ENCODE results near the gene ERBB2. TPM values are rescaled to one million over a fixed set of nuclear protein-coding genes. Genes with fewer than 3 reads are reported as not detected.
"Not testable (repeated sequence)": the region's sequence is repeated elsewhere in the genome, so short reads cannot be mapped to it uniquely, and the experiment has no call there.

ERBB2 gene
- polyA plus RNA-seq, 4 donors: 166 to 198 (median 183) TPM

DNA sequence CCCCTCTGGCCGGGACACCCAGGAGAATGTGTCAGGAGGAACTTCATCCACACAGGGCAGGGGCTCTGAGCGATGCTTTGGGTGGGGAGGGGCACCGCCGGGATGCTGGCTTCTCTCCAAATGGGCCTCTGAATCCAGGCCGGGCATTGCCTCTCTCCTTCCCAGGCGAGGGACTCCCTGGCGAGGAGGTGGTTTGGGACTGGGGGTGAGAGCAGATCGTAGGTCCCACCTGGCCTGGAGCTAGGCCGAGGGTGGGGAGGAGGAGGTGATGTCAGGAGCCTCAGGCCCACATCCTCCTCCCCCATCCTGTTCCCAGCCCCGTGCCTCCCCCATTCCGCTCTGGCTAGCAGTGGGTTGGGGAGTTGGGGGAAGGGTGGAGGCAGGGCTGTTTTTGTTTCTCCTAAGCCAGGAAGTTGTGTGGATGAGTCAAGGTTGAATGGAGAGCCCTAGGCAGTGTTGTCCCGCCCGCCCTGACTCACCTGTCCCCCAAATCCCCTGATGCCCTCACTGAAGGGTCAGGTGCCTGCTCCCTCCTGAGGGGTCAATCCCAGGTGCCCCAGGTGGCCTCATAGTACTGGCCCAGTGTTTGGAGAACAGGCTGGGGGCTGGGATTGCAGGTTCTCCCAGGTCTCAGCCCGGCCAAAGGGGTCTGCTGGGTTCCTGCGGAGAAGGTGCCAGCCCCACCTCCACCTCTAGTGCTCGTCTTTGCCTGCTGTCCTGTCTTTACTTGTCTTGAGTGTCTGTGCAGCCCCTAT, 40.7 kb downstream of the ERBB2 start:
- DNase-seq (ENCODE audit: low read depth in 4 of 4, low spot score in 3 of 4): no peak

DNA sequence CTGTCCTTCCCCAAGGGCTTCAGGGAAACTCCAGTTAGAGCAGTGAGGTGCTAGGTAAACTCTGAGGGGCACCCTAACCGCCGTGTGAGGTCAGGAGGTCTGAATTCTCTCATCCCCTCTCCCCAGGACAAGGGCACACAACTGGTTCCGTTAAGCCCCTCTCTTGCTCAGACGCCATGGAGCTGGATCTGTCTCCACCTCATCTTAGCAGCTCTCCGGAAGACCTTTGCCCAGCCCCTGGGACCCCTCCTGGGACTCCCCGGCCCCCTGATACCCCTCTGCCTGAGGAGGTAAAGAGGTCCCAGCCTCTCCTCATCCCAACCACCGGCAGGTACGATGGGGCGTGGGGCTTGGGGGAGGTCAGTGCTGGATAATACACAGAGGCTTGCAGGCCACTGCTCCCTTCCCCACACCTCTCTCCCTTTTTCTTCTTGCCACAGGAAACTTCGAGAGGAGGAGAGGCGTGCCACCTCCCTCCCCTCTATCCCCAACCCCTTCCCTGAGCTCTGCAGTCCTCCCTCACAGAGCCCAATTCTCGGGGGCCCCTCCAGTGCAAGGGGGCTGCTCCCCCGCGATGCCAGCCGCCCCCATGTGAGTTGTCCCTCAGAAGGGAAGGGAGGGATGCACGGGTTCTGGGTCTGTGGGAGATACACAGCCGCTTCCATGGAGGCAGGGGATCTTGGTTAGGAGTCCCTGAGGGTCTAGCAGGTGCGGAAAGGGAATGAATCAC, 42.4 kb downstream of the ERBB2 start:
- DNase-seq (ENCODE audit: low read depth in 4 of 4, low spot score in 3 of 4): no peak

DNA sequence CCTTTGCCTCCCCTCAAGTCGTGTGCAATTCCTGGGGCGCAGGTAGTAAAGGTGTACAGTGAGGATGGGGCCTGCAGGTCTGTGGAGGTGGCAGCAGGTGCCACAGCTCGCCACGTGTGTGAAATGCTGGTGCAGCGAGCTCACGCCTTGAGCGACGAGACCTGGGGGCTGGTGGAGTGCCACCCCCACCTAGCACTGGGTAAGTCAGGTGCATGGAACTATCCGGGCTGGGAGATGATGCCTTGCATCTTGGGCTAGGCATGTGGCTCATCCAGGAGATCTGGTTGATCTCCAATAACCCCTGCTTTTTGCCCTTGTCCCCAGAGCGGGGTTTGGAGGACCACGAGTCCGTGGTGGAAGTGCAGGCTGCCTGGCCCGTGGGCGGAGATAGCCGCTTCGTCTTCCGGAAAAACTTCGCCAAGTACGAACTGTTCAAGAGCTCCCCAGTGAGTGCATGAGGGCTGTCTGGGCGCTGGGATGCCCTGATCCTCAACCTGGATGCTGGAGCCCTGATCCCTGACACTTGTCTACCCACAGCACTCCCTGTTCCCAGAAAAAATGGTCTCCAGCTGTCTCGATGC, 43.1 kb downstream of the ERBB2 start:
- DNase-seq (ENCODE audit: low read depth in 4 of 4, low spot score in 3 of 4): no peak

DNA sequence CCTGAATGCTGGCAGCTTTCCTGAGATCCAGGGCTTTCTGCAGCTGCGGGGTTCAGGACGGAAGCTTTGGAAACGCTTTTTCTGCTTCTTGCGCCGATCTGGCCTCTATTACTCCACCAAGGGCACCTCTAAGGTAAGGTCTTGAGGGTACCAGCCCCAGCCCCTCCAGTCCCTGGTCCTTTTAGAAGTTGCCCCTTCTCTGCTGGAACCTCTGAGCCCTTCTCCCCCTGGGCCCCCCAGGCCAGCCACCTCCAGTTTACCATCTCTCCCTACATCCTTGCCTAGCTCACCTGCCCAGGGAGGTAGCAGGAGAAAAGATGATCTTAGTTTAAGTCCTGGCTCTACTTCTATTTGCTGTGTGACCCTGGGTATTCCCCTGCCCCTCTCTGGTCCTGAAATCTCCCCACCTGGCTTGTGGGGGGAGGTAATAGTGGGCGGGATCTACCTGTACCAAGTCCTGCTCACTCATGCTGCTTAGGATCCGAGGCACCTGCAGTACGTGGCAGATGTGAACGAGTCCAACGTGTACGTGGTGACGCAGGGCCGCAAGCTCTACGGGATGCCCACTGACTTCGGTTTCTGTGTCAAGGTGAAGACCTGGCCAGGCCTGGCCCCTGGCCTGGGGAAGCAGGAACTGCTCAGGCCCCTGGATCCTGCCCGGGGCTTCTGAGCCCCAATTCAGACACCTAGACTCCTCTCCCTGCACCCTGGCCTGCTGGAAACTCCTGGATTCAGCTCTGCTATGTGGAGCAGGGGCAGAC, 44.4 kb downstream of the ERBB2 start:
- no peak for DNase-seq (ENCODE audit: low read depth in 4 of 4, low spot score in 3 of 4)

DNA sequence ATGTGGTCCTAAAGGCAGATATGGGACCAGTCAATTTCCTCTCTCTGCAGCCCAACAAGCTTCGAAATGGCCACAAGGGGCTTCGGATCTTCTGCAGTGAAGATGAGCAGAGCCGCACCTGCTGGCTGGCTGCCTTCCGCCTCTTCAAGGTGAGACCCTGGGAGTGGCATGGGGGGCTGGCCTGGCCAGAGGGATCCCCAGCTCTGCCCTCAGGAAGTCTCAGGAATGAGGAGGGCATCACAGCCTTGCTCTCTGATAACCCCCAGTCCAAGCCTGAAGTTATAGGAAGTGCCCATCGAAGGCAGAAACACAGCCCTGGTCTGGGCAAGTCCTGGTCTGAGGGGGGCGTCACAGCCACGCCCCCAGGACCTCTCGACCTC, 45.0 kb downstream of the ERBB2 start:
- no peak for DNase-seq (ENCODE audit: low read depth in 4 of 4, low spot score in 3 of 4)

DNA sequence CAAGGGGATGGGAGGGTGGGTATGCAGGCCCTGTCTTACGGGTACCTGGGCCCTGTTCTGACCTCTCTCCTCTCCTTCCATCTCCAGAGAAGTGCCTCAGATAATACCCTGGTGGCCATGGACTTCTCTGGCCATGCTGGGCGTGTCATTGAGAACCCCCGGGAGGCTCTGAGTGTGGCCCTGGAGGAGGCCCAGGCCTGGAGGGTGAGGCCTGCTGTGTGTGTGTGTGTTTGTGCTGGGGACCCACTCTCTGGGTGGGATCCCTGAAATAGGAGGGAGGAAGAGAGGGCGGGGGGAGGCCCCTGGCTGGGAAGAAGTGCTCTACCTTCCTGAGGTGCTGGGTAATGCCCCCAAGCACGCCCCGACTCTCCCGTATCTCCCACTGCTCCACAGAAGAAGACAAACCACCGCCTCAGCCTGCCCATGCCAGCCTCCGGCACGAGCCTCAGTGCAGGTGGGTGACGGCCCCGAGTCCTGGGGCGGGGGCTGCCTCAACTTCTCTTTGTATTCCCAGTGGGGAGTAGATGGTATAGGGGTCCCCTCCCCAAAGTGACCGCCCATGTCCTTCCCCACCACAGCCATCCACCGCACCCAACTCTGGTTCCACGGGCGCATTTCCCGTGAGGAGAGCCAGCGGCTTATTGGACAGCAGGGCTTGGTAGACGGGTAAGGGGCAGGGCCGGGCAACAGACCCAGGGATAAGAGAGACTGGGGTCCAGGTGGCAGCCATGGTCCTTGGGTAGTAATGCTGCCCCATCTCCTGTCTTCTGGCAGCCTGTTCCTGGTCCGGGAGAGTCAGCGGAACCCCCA, 45.7 kb downstream of the ERBB2 start:
- no peak for DNase-seq (ENCODE audit: low read depth in 4 of 4, low spot score in 3 of 4)

DNA sequence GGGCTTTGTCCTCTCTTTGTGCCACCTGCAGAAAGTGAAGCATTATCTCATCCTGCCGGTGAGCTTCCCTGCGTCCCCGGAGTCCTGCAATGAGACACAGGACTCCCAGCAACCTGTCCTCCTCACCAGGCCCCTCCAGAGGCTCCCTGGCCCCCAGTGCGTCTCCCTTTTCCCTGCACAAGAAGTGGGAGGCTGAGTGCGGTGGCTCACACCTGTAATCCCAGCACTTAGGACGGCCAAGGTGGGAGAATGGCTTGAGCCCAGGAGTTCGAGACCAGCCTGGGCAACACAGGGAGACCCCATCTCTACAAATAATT, 46.2 kb downstream of the ERBB2 start:
- no peak for DNase-seq (ENCODE audit: low read depth in 4 of 4, low spot score in 3 of 4)

DNA sequence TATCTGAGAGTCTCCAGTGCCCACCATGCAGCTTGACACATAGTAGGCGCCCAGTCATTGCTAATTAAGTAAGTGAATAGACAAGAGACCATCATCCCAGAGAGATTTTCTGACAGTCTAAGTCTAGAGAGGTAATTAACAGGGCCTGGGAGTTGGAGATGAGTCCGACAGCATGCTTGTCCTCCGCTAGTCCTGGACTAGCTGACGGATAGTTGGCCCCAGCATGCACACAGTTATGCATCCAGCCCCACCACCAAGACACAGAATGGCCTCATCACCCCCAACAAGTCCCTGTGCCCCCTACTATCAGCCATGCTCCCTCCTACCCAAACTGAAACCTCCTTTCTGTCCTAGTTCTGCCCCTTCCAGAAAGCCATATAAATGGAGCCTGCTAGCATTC, 47.9 kb downstream of the ERBB2 start:
- DNase-seq (ENCODE audit: low read depth in 4 of 4, low spot score in 3 of 4): no peak

DNA sequence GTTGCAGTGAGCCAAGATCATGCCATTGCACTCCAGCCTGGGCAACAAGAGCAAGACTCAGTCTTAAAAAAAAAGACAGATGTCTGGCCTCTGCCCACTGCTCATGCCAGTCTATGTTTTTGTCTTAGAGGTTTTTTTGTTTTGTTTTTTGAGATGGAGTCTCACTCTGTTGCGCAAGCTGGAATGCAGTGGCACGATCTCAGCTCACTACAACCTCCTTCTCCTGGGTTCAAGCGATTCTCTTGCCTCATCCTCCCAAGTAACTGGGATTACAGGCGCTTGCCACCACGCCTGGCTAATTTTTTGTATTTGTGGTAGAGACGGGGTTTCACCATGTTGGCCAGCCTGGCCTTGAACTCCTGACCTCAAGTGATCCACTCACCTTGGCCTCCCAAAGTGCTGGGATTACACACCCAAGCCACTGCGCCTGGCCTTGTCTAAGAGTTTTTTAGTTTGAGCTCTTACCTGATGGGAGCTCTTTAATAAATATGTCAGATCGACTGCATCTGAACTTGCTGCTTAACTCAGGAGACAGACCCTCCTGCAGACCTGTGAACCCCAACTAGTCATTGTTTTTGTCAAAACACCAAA, 48.7 kb downstream of the ERBB2 start:
- DNase-seq (ENCODE audit: low read depth in 4 of 4, low spot score in 3 of 4): not testable (repeated sequence)

DNA sequence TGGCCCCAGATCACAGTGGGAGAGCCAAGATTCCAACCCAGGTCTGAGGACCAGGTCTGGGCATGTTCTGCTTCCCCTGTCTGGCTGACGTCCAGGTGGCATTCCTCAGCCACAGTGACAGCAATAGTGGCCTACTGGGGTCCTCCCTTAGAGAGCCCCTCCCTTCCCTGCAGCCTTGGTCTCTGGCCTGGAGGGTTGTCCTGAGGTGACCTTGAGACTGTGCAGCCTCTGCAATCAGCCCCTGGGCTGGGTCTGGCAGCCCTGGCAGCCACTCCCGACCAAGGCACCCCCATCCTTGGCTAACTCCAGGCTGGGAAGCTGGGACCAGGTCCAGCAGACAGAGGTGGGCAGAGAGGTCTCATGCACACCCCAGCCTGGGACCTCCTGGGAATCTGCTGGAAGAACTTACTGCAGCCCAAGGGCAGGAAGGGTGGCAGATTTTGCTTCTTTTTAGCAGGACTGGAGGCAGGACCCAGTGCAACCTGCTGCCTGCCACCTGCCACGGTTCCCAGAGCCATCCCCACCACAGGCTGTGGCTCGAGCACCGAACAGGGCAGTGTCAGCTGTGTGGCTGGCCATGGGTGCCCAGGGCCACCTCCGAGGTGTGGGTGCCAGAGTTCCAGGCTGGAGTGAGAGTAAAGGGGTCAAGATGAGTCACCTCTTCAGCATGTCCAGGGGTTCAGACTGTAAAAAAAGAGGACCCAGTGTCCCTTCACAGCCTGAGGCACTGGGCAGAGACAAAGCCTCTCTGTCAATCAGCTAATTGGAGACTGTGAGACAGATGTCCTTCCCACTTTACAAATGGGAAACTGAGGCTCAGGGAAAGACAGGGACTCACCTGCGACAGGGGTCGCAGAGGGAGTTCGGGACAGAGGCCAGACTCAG, 50.5 kb downstream of the ERBB2 start:
- no peak for DNase-seq (ENCODE audit: low read depth in 4 of 4, low spot score in 3 of 4)

DNA sequence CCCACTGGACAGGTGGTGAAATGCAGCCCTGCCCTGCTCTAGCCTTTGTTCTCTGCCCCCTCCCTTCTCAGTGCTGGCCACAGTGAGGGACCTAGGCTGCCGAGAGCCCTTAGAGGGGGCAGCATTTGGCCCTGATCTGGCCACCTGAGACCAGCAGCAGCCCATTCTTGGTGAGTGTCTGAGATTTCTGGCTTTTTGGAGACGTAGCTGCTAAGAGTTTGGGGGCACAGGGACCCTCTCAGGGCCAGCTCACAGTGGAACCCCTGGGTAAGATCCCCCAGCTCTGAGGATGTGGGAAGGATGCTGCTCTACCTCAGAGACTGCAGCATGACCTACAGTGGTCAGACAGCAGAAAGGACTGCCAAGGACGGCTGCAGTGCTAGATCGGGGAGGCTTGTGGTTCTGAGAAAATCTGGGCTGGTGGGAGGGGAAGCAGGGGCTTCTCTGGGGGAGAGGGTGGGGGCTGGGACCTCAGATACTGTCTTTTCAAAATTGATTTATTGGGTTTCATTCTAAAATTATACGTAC, 51.2 kb downstream of the ERBB2 start:
- no peak for DNase-seq (ENCODE audit: low read depth in 4 of 4, low spot score in 3 of 4)

DNA sequence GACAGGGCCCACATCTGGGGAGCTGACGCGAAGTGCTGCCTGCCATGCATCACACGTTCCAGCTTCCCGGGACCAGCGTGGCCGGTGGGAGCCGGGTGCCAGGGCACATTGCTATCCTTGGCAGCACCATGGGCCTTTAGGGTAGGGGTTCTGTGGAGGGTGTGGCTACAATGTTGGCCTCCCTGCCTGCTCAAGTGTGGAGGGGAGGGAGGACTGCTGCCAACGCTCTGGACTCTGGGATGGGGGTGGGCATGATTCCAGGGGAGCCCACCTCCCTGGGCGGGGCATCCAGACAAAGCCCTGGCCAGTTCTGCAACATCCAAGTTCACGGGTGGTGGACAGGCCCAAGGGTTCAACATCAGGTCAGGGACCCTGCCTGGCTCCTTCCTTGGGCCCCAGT, 51.8 kb downstream of the ERBB2 start:
- no peak for DNase-seq (ENCODE audit: low read depth in 4 of 4, low spot score in 3 of 4)

DNA sequence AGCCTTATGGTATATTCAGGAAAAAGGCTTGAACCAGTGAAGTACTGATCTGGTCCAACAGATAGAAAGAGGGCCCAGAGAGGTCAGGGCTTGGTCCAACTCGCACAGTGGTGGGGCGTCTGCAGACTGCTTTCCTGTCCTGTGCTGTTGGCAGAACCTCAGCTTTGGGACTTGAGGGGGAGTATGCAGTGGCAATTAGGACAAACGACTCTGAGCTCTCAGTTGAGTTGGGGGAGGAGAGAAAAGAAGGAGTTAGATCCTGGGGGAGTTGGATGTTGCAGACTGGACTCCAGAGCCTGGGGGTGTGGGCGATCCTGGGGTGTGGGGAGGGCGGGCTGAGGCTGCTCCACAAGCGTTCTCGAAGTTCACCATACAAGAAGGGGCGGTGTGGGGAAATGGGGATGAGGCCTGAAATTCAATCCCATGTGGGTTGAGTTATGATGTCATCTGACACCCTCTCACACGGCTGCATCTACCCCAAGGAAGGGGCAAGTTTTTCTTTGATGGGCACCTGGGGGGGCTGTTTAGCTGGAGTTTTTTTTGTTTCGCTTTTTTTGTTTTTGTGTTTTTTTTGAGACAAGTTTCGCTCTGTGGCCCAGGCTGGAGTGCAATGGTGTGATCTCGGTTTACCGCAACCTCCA, 52.5 kb downstream of the ERBB2 start:
- no peak for DNase-seq (ENCODE audit: low read depth in 4 of 4, low spot score in 3 of 4)

DNA sequence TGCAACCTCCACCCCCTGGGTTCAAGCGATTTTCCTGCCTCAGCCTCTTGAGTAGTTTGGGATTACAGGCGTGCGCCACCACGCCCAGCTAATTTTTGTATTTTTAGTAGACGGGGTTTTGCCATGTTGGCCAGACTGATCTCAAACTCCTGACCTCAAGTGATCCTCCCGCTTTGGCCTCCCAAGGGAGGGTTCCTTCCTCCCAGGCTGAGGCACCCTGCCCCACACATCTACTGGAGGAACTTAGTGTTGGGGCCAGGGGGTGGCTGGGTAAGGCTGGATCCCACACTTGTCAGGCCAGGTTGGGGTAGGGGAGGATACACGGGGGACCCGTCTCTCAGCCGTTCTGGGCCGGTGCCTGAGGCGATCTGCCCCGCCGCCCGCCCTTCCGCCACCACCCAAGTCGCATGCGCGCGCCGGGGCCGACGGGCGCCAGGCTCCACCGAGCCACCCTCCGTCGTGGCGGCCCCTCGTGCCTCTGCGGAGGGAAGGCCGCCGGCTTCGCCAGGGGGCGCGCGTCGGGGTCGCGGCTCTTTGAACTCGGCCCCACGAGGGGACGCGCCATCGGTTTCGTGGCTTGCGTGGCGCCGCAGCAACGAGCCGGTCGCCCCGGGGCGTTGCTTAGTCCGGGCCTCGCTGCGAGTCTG, 53.8 kb downstream of the ERBB2 start:
- DNase-seq (ENCODE audit: low read depth in 4 of 4, low spot score in 3 of 4): no peak

DNA sequence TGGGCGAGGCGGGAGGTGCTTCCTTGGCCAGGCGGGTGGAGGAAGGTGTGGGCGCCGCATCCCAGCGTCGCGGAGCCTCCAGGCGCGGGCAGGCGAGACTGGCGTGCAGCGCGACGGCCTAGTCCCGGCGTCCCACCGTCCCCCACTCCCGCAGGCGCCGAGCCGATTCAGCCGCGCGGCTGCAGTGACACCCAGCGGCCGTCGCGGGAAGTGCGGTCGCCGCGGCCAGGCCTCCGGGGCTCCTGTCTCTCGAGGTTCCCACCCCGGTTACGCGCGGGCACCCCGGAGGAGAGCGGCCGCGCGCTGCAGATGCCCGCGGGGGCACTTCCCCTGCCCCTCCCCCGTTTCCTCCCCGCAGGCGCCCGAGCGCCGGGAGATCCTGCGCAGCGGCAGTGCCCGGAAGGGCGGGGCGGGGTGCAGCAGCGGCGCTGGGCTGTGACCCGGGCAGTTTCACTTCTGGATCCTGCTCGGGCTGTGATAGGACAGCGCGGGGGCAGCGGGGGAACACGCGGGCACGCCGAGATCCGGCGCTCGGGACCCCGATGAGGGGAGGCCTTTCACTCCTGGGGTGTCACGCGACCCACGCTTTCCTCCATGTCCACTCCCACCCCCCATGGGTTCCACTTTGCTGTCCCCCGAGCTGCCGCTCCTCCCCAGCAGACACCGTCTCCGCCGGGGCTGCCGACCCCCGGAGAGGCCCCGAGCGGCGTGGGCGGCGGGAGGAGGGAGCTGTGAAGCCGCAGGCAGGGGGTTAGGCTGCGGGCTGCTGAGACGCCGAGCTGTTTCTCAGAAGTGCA, 54.5 kb downstream of the ERBB2 start:
- peak in 2 of 4 donors; percentile 80 to 88 for DNase-seq (ENCODE audit: low read depth in 4 of 4, low spot score in 3 of 4)

DNA sequence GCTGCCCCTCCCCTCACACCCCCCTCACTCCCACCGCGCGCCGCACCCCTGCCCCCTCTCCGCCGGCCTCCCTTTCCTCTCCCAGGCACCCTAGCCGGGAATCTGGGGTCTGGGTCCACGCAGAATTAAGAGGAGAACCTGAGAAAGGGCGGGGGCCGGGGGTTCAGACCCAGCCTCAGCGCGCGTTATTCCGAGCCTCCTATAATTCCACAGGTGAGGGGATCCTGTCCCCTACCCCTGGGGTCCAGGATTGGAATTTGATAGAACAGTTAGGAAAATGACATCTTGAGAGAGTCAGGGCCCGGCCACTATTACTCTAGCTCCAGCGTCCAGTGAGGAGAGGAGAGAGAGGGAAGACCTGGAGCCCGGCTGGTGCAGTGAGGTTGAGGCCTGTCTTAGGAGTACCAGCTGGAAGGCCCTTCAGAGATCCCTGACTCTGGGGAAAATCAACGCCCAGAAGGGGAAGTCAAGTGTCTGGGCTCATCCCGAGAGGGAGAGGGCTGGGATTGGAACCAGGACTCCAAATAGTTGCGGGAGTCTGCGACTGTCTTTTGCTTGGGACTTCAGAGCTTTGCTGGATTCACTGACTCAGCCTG, 55.2 kb downstream of the ERBB2 start:
- DNase-seq (ENCODE audit: low read depth in 4 of 4, low spot score in 3 of 4): no peak

Measured in right renal pelvis (tissue), 4 donors.